ENCODE measurements around the gene INPP4B.
"Not testable (repeated sequence)": the region's sequence is repeated elsewhere in the genome, so short reads cannot be mapped to it uniquely, and the experiment has no call there.

INPP4B gene

GRCh38 chr4:142826503-142827241 is 19.4 kb downstream of the INPP4B start:
- in situ Hi-C loops (cut with HindIII; ENCODE audit: low sequenced_read_pairs), result no loop called here

GRCh38 chr4:142824368-142824767 is 21.7 kb downstream of the INPP4B start:
- in situ Hi-C loops (cut with HindIII; ENCODE audit: low sequenced_read_pairs), result no loop called here

GRCh38 chr4:142823796-142824195 is 22.3 kb downstream of the INPP4B start:
- in situ Hi-C loops (cut with HindIII; ENCODE audit: low sequenced_read_pairs), result no loop called here

GRCh38 chr4:142818476-142818875 is 27.6 kb downstream of the INPP4B start:
- in situ Hi-C loops (cut with HindIII; ENCODE audit: low sequenced_read_pairs), result no loop called here

- in situ Hi-C loops (cut with HindIII; ENCODE audit: low sequenced_read_pairs), result no loop called here
These were observed 28.1 kb downstream of the INPP4B start for GRCh38 chr4:142818031-142818430.

GRCh38 chr4:142817442-142817841 is 28.7 kb downstream of the INPP4B start:
- in situ Hi-C loops (cut with HindIII; ENCODE audit: low sequenced_read_pairs), result no loop called here

- in situ Hi-C loops (cut with HindIII; ENCODE audit: low sequenced_read_pairs), result no loop called here
These were observed 30.3 kb downstream of the INPP4B start for GRCh38 chr4:142815834-142816233.

- in situ Hi-C loops (cut with HindIII; ENCODE audit: low sequenced_read_pairs), result no loop called here
These were observed 32.7 kb downstream of the INPP4B start for GRCh38 chr4:142813388-142813787.

- in situ Hi-C loops (cut with HindIII; ENCODE audit: low sequenced_read_pairs), result no loop called here
These were observed 34.0 kb downstream of the INPP4B start for GRCh38 chr4:142812091-142812490.

- in situ Hi-C loops (cut with HindIII; ENCODE audit: low sequenced_read_pairs), result no loop called here
These were observed 35.1 kb downstream of the INPP4B start for GRCh38 chr4:142811034-142811433.

GRCh38 chr4:142809559-142809958 is 36.5 kb downstream of the INPP4B start:
- in situ Hi-C loops (cut with HindIII; ENCODE audit: low sequenced_read_pairs), result no loop called here

GRCh38 chr4:142803879-142804278 is 42.2 kb downstream of the INPP4B start:
- in situ Hi-C loops (cut with HindIII; ENCODE audit: low sequenced_read_pairs), result not testable (repeated sequence)

- in situ Hi-C loops (cut with HindIII; ENCODE audit: low sequenced_read_pairs), result no loop called here
These were observed 44.1 kb downstream of the INPP4B start for GRCh38 chr4:142801966-142802365.

- in situ Hi-C loops (cut with HindIII; ENCODE audit: low sequenced_read_pairs), result no loop called here
These were observed 65.0 kb downstream of the INPP4B start for GRCh38 chr4:142781114-142781513.

GRCh38 chr4:142778900-142779299 is 67.2 kb downstream of the INPP4B start:
- in situ Hi-C loops (cut with HindIII; ENCODE audit: low sequenced_read_pairs), result no loop called here

GRCh38 chr4:142778430-142778829 is 67.7 kb downstream of the INPP4B start:
- in situ Hi-C loops (cut with HindIII; ENCODE audit: low sequenced_read_pairs), result no loop called here

- in situ Hi-C loops (cut with HindIII; ENCODE audit: low sequenced_read_pairs), result no loop called here
These were observed 68.9 kb downstream of the INPP4B start for GRCh38 chr4:142777045-142777743.

- in situ Hi-C loops (cut with HindIII; ENCODE audit: low sequenced_read_pairs), result no loop called here
These were observed 70.1 kb downstream of the INPP4B start for GRCh38 chr4:142776026-142776425.

GRCh38 chr4:142773505-142773904 is 72.6 kb downstream of the INPP4B start:
- in situ Hi-C loops (cut with HindIII; ENCODE audit: low sequenced_read_pairs), result no loop called here

- in situ Hi-C loops (cut with HindIII; ENCODE audit: low sequenced_read_pairs), result no loop called here
These were observed 83.8 kb downstream of the INPP4B start for GRCh38 chr4:142762280-142762679.

GRCh38 chr4:142752202-142752786 is 93.8 kb downstream of the INPP4B start:
- in situ Hi-C loops (cut with HindIII; ENCODE audit: low sequenced_read_pairs), result no loop called here
